MV-4-11 (cell line): ENCODE measurements around the gene DNAAF9.

ENCODE experiments used
- DNase-seq: peaks from one replicate; lab custom pipeline; 2025; lab: John Stamatoyannopoulos, UW

Gene DNAAF9

GRCh38 chr20:3371754-3372153 is 35.7 kb downstream of the DNAAF9 start:
- peak; percentile 51 for DNase-seq

- DNase-seq: no peak
Measured at GRCh38 chr20:3367089-3367488, 40.4 kb downstream of the DNAAF9 start.

- no peak for DNase-seq
Measured at GRCh38 chr20:3364323-3365013, 43.0 kb downstream of the DNAAF9 start.

GRCh38 chr20:3360752-3361151 is 46.7 kb downstream of the DNAAF9 start:
- no peak for DNase-seq

GRCh38 chr20:3358676-3359340 is 48.7 kb downstream of the DNAAF9 start:
- no peak for DNase-seq
